NCI-H128 (cell line): ENCODE results near the gene CFAP251.

Experiments used
- DNase-seq: peaks from one replicate; lab custom pipeline; 2025; ENCODE audit not compliant: unreplicated experiment; lab: John Stamatoyannopoulos, UW

CFAP251 gene

GRCh38 chr12:122049827-122050226, 131.4 kb downstream of the CFAP251 start:
- DNase-seq, result no peak

DNA sequence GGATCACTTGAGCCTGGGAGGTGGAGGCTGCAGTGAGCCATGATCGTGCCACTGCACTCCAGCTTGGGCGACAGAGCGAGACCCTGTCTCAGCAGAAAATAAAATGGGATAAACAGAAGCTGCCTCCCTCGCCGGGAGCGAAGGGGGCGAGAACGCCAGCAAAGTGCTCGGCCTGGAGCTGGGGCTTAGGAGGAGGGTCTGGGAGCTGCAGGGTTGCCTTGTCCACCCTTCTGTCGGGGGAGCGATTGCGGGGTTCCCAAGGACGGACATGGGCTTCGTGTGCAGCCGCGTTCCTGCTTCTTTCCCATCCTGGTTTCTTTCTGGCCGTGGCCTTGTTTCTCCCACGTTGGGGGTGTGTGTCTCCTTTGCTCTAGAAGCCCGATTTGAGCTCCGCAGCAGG, 132.3 kb downstream of the CFAP251 start:
- DNase-seq, result no peak

GRCh38 chr12:122051231-122051876, 133.0 kb downstream of the CFAP251 start:
- no peak for DNase-seq

GRCh38 chr12:122052285-122052684, 133.9 kb downstream of the CFAP251 start:
- no peak for DNase-seq
